GM12878 (cell line): ENCODE measurements around the gene MLNR.

Experiments used
- ATF3 ChIP-seq: IDR thresholded peaks from 2 replicates; pipeline ENCODE4 v1.6.1; 2011; ENCODE audit warnings: low read depth, mild to moderate bottlenecking, low read length, moderate library complexity, borderline replicate concordance; ENCODE audit errors: extremely low read depth
- CTCF ChIP-seq, 3 experiments: IDR thresholded peaks in 2 of 3; conservative IDR thresholded peaks in 1 of 3; 2 replicates each; pipeline ENCODE4 v1.5.1; 2011; ENCODE audit warnings: low read depth in 3 of 3, low read length in 3 of 3, mild to moderate bottlenecking in 3 of 3, control low read depth in 2 of 3, moderate library complexity in 2 of 3, inconsistent platforms in 1 of 3, mixed read lengths in 1 of 3; ENCODE audit not compliant: control insufficient read depth in 2 of 3, insufficient read depth in 1 of 3; ENCODE audit errors: extremely low read depth in 1 of 3
- YY1 ChIP-seq: IDR thresholded peaks from 2 replicates; pipeline ENCODE4 v1.6.1; 2011; ENCODE audit warnings: low read depth, mild to moderate bottlenecking, low read length

GRCh38 chr13:49258089-49258796 is 38.1 kb downstream of the MLNR start:
- TF ChIP-seq ATF3 (no peak), YY1 (no peak), CTCF (IDR thresholded peaks at IDR 0.05 in 2 of 3, conservative IDR thresholded peaks at IDR 0.05 in 1 of 3; ENCODE audit: control insufficient read depth in 2 of 3, extremely low read depth in 1 of 3, insufficient read depth in 1 of 3, low read depth in 3 of 3, low read length in 3 of 3) (no peak)
